GM10248 (cell line): Measurements from ENCODE around the gene C2CD3.

Source experiments
- CTCF ChIA-PET: fragments of 300-600 bp; sonication (Branson Sonifier 250); formaldehyde crosslinking; extraction: SDS; loops from one replicate; lab custom pipeline; 2021; ENCODE audit warnings: antibody characterized with exemption; lab: Yijun Ruan, JAX
- POLR2A ChIA-PET: fragments of 350-650 bp; sonication (Branson Sonifier 250); formaldehyde crosslinking; extraction: SDS; loops from one replicate; lab custom pipeline; 2020; ENCODE audit warnings: antibody characterized with exemption; lab: Yijun Ruan, JAX
- DNase-seq: peaks from one replicate; pipeline ENCODE4 v3.0.0; 2012; ENCODE audit errors: extremely low spot score
- CTCF ChIP-seq: IDR thresholded peaks from 2 replicates; pipeline ENCODE4 v1.5.1; 2012; ENCODE audit warnings: mild to moderate bottlenecking, low read depth; ENCODE audit errors: extremely low read depth, missing control alignments, control extremely low read depth

The C2CD3 gene

GRCh38 chr11:73982990-73983740 is 187.6 kb downstream of the C2CD3 start:
- POLR2A ChIA-PET: interaction anchor here (0.6 to 3.8 kb wide), 9 partner anchors 8 to 188 kb away, joined by 3 to 21 read pairs (median 4); partner anchors contain the start of genes C2CD3, DNAJB13 and PPME1
- TF ChIP-seq CTCF: no peak
- DNase-seq: peak; percentile 97
- CTCF ChIA-PET: interaction anchor here (0.6 to 5.1 kb wide), 6 partner anchors 12 to 357 kb away, joined by 3 to 49 read pairs (median 4); no protein-coding TSS in a partner anchor

DNA sequence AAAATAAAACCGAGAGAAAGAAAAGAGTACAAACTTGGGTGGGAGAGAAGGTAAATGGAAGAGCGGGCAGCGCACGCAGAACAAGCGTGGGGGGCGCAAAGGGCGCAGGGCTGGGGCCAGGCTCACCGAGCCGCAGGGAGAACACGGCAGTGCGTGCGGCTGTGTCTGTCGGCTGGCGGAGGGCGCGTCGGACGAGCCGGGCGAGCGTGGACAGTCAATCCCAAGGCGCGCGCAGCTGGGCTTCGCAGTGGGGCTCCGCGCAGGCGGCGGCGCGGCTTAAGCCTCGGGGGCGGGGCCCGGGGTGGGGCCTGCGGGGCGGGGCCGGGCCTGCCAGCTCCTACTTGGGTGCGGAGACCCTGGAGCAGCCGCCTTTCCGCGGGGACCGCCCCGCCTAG is 188.2 kb downstream of the C2CD3 start, which contains the start of gene UCP2:
Gene UCP2, minus strand, starts transcription at position 249 of the 395 bp plus-strand sequence. CDS start 4,465 bp downstream, outside the sequence.
- no peak for TF ChIP-seq CTCF
- peak; percentile 85 for DNase-seq
- ChIA-PET POLR2A (interaction anchor here (0.6 to 3.8 kb wide), 10 partner anchors 9 to 188 kb away, joined by 3 to 21 read pairs (median 4); partner anchors contain the start of genes C2CD3, DNAJB13 and PPME1), CTCF (interaction anchor here (0.6 to 5.1 kb wide), 6 partner anchors 10 to 357 kb away, joined by 3 to 49 read pairs (median 4); no protein-coding TSS in a partner anchor)

DNA sequence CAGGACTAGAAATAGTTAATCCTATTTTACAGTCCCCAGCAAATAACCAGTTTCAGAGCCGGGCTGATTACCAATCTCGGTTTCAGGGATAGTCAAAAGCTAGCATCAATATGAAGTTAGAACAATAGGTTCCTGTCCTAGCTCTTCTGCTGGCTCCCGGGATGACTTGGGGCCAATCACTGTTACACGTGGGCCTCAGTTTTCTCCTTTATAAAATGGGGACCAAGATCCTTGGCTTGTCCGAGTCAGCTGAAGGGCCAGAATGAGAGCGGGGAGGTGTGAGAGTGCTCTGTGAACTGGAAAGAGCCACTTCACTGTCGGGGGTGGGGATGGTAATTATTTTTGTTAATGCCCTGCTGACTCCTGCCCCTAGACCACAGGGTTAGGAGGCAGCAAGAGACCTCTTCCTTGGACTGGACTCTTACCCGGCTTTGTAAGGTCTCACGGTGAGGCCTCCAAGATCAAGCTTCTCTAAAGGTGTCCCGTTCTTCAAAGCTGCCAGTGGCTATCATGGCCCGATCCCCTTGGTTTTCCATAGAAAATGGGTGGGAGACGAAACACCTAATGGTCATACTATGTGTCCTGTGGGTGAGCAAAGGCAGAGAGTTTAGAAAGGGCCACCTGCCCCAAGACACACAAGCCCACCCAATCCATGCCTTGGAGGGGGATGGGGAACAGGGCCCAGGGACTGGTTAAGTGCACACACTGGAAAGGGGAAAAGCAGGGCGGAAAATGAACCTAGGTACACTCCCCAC is 189.6 kb downstream of the C2CD3 start:
- POLR2A ChIA-PET: interaction anchor here (0.5 to 3.8 kb wide), 10 partner anchors 8 to 681 kb away, joined by 3 to 21 read pairs (median 5); no protein-coding TSS in a partner anchor
- DNase-seq: no peak
- no peak for TF ChIP-seq CTCF
- CTCF ChIA-PET: interaction anchor here (1.0 to 5.1 kb wide), 13 partner anchors 7 to 340 kb away, joined by 3 to 49 read pairs (median 6); no protein-coding TSS in a partner anchor

- POLR2A ChIA-PET: interaction anchor here (0.5 to 3.8 kb wide), 14 partner anchors 7 to 680 kb away, joined by 3 to 21 read pairs (median 4); partner anchors contain the start of genes C2CD3, PPME1 and RAB6A
- CTCF ChIA-PET: interaction anchor here (1.0 to 5.1 kb wide), 13 partner anchors 8 to 341 kb away, joined by 3 to 49 read pairs (median 6); partner anchors contain the start of genes C2CD3 and PPME1
- peak; percentile 88 for DNase-seq
- TF ChIP-seq CTCF: no peak
Observed at GRCh38 chr11:73980001-73980961, 190.5 kb downstream of the C2CD3 start.

- ChIA-PET CTCF (interaction anchor here (1.4 to 5.1 kb wide), 4 partner anchors 10 to 353 kb away, joined by 3 to 49 read pairs (median 6); no protein-coding TSS in a partner anchor), POLR2A (interaction anchor here (1.0 kb wide), 1 partner anchor 11 kb away, joined by 4 read pairs; no protein-coding TSS in a partner anchor)
- TF ChIP-seq CTCF: no peak
- no peak for DNase-seq
Observed at GRCh38 chr11:73978576-73979086, 192.2 kb downstream of the C2CD3 start.
